ENCODE measurements around the gene IL18R1.

IL18R1 gene

DNA sequence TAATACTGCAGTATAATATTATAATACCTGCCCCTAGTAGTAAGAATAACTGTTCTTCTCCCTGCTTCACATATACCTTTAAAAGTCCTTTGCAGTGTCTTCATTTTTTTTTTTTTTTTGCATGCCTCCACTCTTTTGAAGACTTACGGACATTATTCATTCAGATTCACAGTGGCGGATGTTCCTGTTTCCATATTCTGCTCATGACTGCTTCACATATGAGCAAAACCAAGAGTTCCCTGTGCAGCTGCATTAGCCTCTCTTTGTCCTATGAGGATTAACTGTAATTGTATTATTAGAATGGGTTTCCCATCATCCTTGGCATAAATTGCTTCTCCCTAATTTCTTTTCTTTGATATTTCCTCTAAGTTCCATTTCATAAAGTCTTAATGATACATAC, 80.1 kb downstream of the IL18R1 start:
- DNase-seq, result no peak

- peak; percentile 56 for DNase-seq
Measured at GRCh38 chr2:102436323-102436722, 80.7 kb downstream of the IL18R1 start.

- peak; percentile 7 for DNase-seq
Measured at GRCh38 chr2:102437122-102437521, 81.5 kb downstream of the IL18R1 start.

- no peak for DNase-seq
Measured at GRCh38 chr2:102438111-102438510, 82.5 kb downstream of the IL18R1 start.

DNA sequence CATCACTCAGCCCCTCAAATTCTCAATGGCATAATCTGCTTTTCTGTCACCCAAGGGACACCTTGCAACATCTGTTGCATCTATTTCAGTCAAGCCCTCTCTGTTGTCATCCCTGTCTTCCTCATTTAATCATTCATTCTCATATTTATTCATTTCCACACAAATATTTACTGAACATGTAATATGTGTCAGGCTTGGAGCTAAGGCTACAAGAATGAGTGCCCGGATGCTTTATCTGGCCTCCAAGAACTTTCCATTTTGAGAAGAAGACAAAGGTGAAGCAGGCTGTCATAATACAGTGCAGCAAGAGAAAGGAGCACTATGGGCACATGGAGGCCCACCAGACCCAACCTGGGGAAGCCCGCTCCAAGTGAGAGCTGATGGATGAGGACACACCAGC, 83.0 kb downstream of the IL18R1 start:
- no peak for DNase-seq

DNA sequence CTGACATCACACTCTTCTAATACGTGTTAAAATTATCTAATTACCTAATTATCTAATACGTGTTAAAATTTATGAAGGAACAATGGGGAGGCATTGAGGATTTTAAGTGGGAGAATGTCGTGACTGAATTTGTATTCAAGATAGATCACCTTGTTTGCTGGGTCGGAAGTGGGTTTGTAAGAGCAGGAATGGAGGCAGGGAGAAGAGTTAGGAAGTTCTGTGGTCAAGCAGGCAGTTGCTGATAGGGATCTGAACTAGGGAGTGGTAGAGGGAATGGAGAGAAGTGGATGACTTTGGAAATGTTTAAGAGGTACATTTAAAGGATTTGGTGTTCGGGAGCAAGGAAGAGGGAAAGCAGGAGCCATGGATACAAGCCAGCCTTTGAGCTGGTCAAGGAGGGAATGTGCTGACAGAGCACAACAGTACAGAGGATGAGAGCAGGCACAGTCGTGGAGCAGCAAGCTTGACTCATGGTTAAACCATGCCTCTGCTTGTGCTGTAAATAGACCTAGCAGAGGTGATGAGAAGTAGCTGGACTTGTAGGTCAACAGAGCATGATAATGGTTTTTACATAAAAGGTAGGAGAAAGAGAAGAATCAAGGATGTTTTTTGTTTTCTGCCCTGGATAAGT, 83.6 kb downstream of the IL18R1 start:
- DNase-seq, result peak; percentile 75

GRCh38 chr2:102442967-102443828, 87.6 kb downstream of the IL18R1 start:
- peak; percentile 24 for DNase-seq

- no peak for DNase-seq
Measured at GRCh38 chr2:102444233-102444632, 88.6 kb downstream of the IL18R1 start.

- no peak for DNase-seq
Measured at GRCh38 chr2:102446936-102447335, 91.3 kb downstream of the IL18R1 start.
